ENCODE results near the gene SLX4IP. TPM values are rescaled to one million over a fixed set of nuclear protein-coding genes. Genes with fewer than 3 reads are reported as not detected.

The SLX4IP gene
- total RNA-seq, 5 donors from 2014 or later (not counting 1 experiment from before 2014, with no cell fraction given) = 4.2 to 5.9 (median 5.2) TPM

DNA sequence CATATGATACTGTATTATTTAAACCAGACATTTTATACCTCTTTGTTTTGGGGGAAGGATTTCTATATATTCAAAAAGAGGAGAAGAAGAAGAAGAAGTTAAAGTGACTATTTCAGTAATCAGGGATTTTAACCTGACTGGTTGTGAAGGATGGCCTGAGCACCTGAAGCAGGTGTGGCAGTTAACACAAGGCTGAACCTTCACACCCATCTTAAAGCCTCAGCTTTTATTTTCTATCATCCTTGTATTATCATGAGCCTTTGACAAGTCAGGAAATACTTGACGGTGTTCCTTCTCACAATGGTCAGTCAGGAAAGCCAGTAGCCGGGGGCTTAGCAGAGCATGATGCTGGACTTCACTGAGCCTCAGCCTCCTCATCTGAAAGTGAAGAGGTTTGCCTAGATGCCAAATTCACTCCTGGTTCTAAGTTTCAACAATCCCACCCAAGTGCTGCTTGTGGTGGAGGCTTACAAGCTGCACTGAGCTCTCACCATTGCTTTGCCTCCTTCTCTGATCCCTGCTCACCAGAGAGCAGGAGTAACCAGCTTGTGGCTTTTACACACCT is 121.5 kb downstream of the SLX4IP start:
- Histone ChIP-seq H3K4me3 (ENCODE audit: control insufficient read depth in 1 of 2, extremely low read depth in 1 of 2, low read length in 1 of 2) (no peak overlapping the region), H3K36me3 (ENCODE audit: control insufficient read depth in 2 of 2, extremely low read depth in 1 of 2, insufficient read depth in 1 of 2, low read length in 1 of 2) (peaks cover 0 to 3% of the 10 kb centered on the region in 2 donors), H3K9me3 (no peaks in the 10 kb centered on the region), H3K27ac (ENCODE audit: low read length) (no peak overlapping the region), H3K4me1 (ENCODE audit: control insufficient read depth in 1 of 2, extremely low read depth in 1 of 2, insufficient read depth in 2 of 2, low read length in 2 of 2) (peaks cover 3 to 8% of the 10 kb centered on the region in 2 experiments), H3K27me3 (replicated peaks in 1 of 2; ENCODE audit: control insufficient read depth in 2 of 2, extremely low read depth in 1 of 2, insufficient read depth in 2 of 2, low read length in 1 of 2) (no peaks in the 10 kb centered on the region)
- ChIA-PET CTCF (no interaction called here), POLR2A (interaction anchor here in 1 of 2 donors (0.6 kb wide), 1 partner anchor 477 kb away, joined by 3 read pairs; no protein-coding TSS in a partner anchor)
- Mint-ChIP-seq H3K9me3 (no peaks in the 10 kb centered on the region), H3K36me3 (peaks cover 25% of the 10 kb centered on the region), H3K27ac (no peak overlapping the region), H3K27me3 (no peaks in the 10 kb centered on the region), H3K4me1 (peaks cover 15 to 16% (median 16%) of the 10 kb centered on the region in 3 donors), H3K4me3 (no peak overlapping the region)
- 100% methylated on average over 2 of the region's 2 CpGs for WGBS (ENCODE audit: insufficient coverage)
- DNase-seq = no peak
- no peak for ATAC-seq (replicated peaks in 1 of 4)

DNA sequence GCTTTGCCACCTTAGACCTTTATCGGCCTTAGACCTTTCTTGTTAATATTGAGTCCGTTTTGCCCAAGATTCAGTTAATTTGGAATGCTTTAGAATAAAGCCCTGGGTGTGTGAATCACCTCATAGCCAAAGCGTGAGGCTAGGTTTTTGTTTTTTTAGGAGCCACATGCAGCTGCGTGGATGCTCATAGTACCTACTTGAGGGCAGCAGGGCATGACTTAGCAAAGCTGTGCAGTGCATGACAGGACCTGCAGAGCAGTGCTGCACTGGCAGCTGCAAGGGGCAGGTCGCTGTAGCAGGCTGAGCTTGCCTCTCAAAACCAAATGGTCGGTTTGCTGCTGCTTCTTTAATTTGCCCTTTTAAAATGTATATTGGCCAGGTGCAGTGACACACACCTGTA is 122.6 kb downstream of the SLX4IP start:
- Histone ChIP-seq H3K27me3 (replicated peaks in 1 of 2; ENCODE audit: control insufficient read depth in 2 of 2, extremely low read depth in 1 of 2, insufficient read depth in 2 of 2, low read length in 1 of 2) (no peaks in the 10 kb centered on the region), H3K36me3 (ENCODE audit: control insufficient read depth in 2 of 2, extremely low read depth in 1 of 2, insufficient read depth in 1 of 2, low read length in 1 of 2) (peaks cover 0 to 3% of the 10 kb centered on the region in 2 donors), H3K27ac (ENCODE audit: low read length) (no peak overlapping the region), H3K4me1 (ENCODE audit: control insufficient read depth in 1 of 2, extremely low read depth in 1 of 2, insufficient read depth in 2 of 2, low read length in 2 of 2) (peaks cover 3 to 5% of the 10 kb centered on the region in 2 experiments), H3K4me3 (ENCODE audit: control insufficient read depth in 1 of 2, extremely low read depth in 1 of 2, low read length in 1 of 2) (no peak overlapping the region), H3K9me3 (no peaks in the 10 kb centered on the region)
- ATAC-seq (replicated peaks in 1 of 4) = no peak
- no peaks in the 10 kb centered on the region for H3K9me3 Mint-ChIP-seq
- 97% methylated on average over 6 of the region's 6 CpGs for WGBS (ENCODE audit: insufficient coverage)
- H3K36me3 Mint-ChIP-seq = peaks cover 29% of the 10 kb centered on the region
- DNase-seq = no peak
- no peak overlapping the region for H3K27ac Mint-ChIP-seq
- H3K4me3 Mint-ChIP-seq = no peak overlapping the region
- ChIA-PET CTCF (no interaction called here), POLR2A (no interaction called here)
- H3K4me1 Mint-ChIP-seq = peaks cover 8 to 11% (median 11%) of the 10 kb centered on the region in 3 donors
- no peaks in the 10 kb centered on the region for H3K27me3 Mint-ChIP-seq

DNA sequence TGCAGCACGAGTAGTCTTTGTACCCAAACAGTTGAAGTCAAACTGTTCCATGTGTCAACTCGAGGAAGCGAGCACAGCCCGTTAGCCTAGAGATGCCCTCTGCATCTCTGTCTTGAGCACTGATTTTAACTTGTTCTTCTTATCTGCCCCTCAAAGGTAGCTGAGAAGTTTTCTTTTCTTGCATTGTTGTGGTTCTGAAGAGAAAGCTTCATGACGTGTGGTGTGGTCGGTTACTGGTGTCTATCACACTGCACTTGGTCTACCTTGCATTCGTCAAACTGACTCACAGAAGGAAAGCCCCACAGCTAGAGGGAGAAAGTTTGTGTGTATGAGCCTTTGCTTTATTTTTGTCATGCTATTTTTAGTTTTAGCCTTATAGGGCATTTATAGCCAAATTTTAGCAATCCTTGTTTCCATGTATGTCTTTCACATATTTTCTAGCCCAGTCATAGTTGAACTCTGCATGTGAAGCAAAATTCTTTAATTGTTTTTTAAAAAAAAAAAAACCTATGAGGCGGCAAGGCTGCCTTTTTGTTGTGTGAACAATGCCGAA is 123.6 kb downstream of the SLX4IP start:
- Histone ChIP-seq H3K27me3 (replicated peaks in 1 of 2; ENCODE audit: control insufficient read depth in 2 of 2, extremely low read depth in 1 of 2, insufficient read depth in 2 of 2, low read length in 1 of 2) (no peaks in the 10 kb centered on the region), H3K9me3 (no peaks in the 10 kb centered on the region), H3K36me3 (ENCODE audit: control insufficient read depth in 2 of 2, extremely low read depth in 1 of 2, insufficient read depth in 1 of 2, low read length in 1 of 2) (peaks cover 0 to 3% of the 10 kb centered on the region in 2 donors), H3K27ac (ENCODE audit: low read length) (no peak overlapping the region), H3K4me1 (ENCODE audit: control insufficient read depth in 1 of 2, extremely low read depth in 1 of 2, insufficient read depth in 2 of 2, low read length in 2 of 2) (peaks cover 3 to 5% of the 10 kb centered on the region in 2 experiments), H3K4me3 (ENCODE audit: control insufficient read depth in 1 of 2, extremely low read depth in 1 of 2, low read length in 1 of 2) (no peak overlapping the region)
- H3K36me3 Mint-ChIP-seq = peaks cover 39% of the 10 kb centered on the region
- H3K4me1 Mint-ChIP-seq = peaks cover 13 to 17% (median 15%) of the 10 kb centered on the region in 3 donors
- CTCF ChIA-PET = interaction anchor here in 1 of 2 donors (0.6 kb wide), 1 partner anchor 11 kb away, joined by 8 read pairs; no protein-coding TSS in a partner anchor
- POLR2A ChIA-PET = interaction anchor here in 1 of 2 donors (0.6 kb wide), 1 partner anchor 391 kb away, joined by 10 read pairs; no protein-coding TSS in a partner anchor
- no CpG with 5 or more reads among the region's 9 CpGs for WGBS (ENCODE audit: insufficient coverage)
- peak; percentile 71 to 97 (median 75) for ATAC-seq (replicated peaks in 1 of 4)
- no peak overlapping the region for H3K4me3 Mint-ChIP-seq
- peak overlapping the region in 1 of 2 donors; percentile 54 for H3K27ac Mint-ChIP-seq
- H3K9me3 Mint-ChIP-seq = no peaks in the 10 kb centered on the region
- DNase-seq = peak in 21 of 35 experiments; percentile 2 to 58 (median 12)
- no peaks in the 10 kb centered on the region for H3K27me3 Mint-ChIP-seq

DNA sequence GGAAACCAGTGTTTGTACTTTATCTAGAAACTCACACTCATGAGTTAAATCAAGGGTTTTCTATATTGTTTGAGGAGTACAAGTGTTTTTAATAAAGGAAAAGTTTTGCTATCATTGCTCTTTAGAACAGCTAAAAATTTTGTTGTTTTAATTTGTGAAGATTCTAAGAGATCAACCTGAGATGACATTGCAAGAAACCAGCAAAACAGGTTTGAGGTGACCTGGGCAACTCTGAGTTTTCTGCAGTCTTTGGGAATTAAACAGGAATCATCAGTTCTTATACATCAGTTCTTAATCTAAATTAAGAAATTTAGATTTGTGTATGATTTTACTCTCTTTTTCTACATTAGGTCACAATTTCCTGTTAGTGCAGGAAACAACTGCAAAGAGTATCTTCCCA is 124.2 kb downstream of the SLX4IP start:
- Histone ChIP-seq H3K27me3 (replicated peaks in 1 of 2; ENCODE audit: control insufficient read depth in 2 of 2, extremely low read depth in 1 of 2, insufficient read depth in 2 of 2, low read length in 1 of 2) (no peaks in the 10 kb centered on the region), H3K27ac (ENCODE audit: low read length) (no peak overlapping the region), H3K9me3 (no peaks in the 10 kb centered on the region), H3K4me1 (ENCODE audit: control insufficient read depth in 1 of 2, extremely low read depth in 1 of 2, insufficient read depth in 2 of 2, low read length in 2 of 2) (peaks cover 3 to 5% of the 10 kb centered on the region in 2 experiments), H3K4me3 (ENCODE audit: control insufficient read depth in 1 of 2, extremely low read depth in 1 of 2, low read length in 1 of 2) (no peak overlapping the region), H3K36me3 (ENCODE audit: control insufficient read depth in 2 of 2, extremely low read depth in 1 of 2, insufficient read depth in 1 of 2, low read length in 1 of 2) (peaks cover 0 to 3% of the 10 kb centered on the region in 2 donors)
- peaks cover 41% of the 10 kb centered on the region for H3K36me3 Mint-ChIP-seq
- ChIA-PET POLR2A (interaction anchor here in 1 of 2 donors (0.6 kb wide), 1 partner anchor 390 kb away, joined by 10 read pairs; no protein-coding TSS in a partner anchor), CTCF (no interaction called here)
- no peak for ATAC-seq (replicated peaks in 1 of 4)
- no peak overlapping the region for H3K4me3 Mint-ChIP-seq
- no peak overlapping the region for H3K27ac Mint-ChIP-seq
- no peak for DNase-seq
- H3K9me3 Mint-ChIP-seq = no peaks in the 10 kb centered on the region
- H3K27me3 Mint-ChIP-seq = no peaks in the 10 kb centered on the region
- peaks cover 18 to 23% (median 21%) of the 10 kb centered on the region in 3 donors for H3K4me1 Mint-ChIP-seq

GRCh38 chr20:10560686-10561085 is 125.6 kb downstream of the SLX4IP start:
- Histone ChIP-seq H3K4me1 (ENCODE audit: control insufficient read depth in 1 of 2, extremely low read depth in 1 of 2, insufficient read depth in 2 of 2, low read length in 2 of 2) (peaks cover 3 to 5% of the 10 kb centered on the region in 2 experiments), H3K9me3 (no peaks in the 10 kb centered on the region), H3K36me3 (ENCODE audit: control insufficient read depth in 2 of 2, extremely low read depth in 1 of 2, insufficient read depth in 1 of 2, low read length in 1 of 2) (peaks cover 0 to 3% of the 10 kb centered on the region in 2 donors), H3K27me3 (replicated peaks in 1 of 2; ENCODE audit: control insufficient read depth in 2 of 2, extremely low read depth in 1 of 2, insufficient read depth in 2 of 2, low read length in 1 of 2) (no peaks in the 10 kb centered on the region), H3K27ac (ENCODE audit: low read length) (no peak overlapping the region), H3K4me3 (ENCODE audit: control insufficient read depth in 1 of 2, extremely low read depth in 1 of 2, low read length in 1 of 2) (no peak overlapping the region)
- no peak overlapping the region for H3K27ac Mint-ChIP-seq
- H3K9me3 Mint-ChIP-seq = no peaks in the 10 kb centered on the region
- ATAC-seq (replicated peaks in 1 of 4) (no peak), DNase-seq (no peak)
- peaks cover 44% of the 10 kb centered on the region for H3K36me3 Mint-ChIP-seq
- H3K4me3 Mint-ChIP-seq = no peak overlapping the region
- no CpG with 5 or more reads among the region's 2 CpGs for WGBS (ENCODE audit: insufficient coverage)
- ChIA-PET CTCF (no interaction called here), POLR2A (interaction anchor here in 1 of 2 donors (0.6 kb wide), 1 partner anchor 61 kb away, joined by 7 read pairs; no protein-coding TSS in a partner anchor)
- H3K4me1 Mint-ChIP-seq = peaks cover 18 to 23% (median 21%) of the 10 kb centered on the region in 3 donors
- H3K27me3 Mint-ChIP-seq = no peaks in the 10 kb centered on the region

GRCh38 chr20:10561302-10561701 is 126.2 kb downstream of the SLX4IP start:
- no peak overlapping the region for H3K27ac ChIP-seq (ENCODE audit: low read length)
- H3K36me3 Mint-ChIP-seq = peaks cover 45% of the 10 kb centered on the region
- no peaks in the 10 kb centered on the region for H3K9me3 Mint-ChIP-seq
- no peaks in the 10 kb centered on the region for H3K27me3 Mint-ChIP-seq
- POLR2A ChIA-PET = interaction anchor here in 1 of 2 donors (0.6 kb wide), 1 partner anchor 62 kb away, joined by 7 read pairs; no protein-coding TSS in a partner anchor
- no peak overlapping the region for H3K4me3 ChIP-seq (ENCODE audit: control insufficient read depth in 1 of 2, extremely low read depth in 1 of 2, low read length in 1 of 2)
- H3K27ac Mint-ChIP-seq = no peak overlapping the region
- no peaks in the 10 kb centered on the region for H3K9me3 ChIP-seq
- H3K4me3 Mint-ChIP-seq = no peak overlapping the region
- no peak for DNase-seq
- peaks cover 0 to 3% of the 10 kb centered on the region in 2 donors for H3K36me3 ChIP-seq (ENCODE audit: control insufficient read depth in 2 of 2, extremely low read depth in 1 of 2, insufficient read depth in 1 of 2, low read length in 1 of 2)
- no peak for ATAC-seq (replicated peaks in 1 of 4)
- no peaks in the 10 kb centered on the region for H3K27me3 ChIP-seq (replicated peaks in 1 of 2; ENCODE audit: control insufficient read depth in 2 of 2, extremely low read depth in 1 of 2, insufficient read depth in 2 of 2, low read length in 1 of 2)
- peaks cover 18 to 23% (median 21%) of the 10 kb centered on the region in 3 donors for H3K4me1 Mint-ChIP-seq
- CTCF ChIA-PET = interaction anchor here in 1 of 2 donors (0.6 kb wide), 1 partner anchor 1145 kb away, joined by 5 read pairs; no protein-coding TSS in a partner anchor
- H3K4me1 ChIP-seq (ENCODE audit: control insufficient read depth in 1 of 2, extremely low read depth in 1 of 2, insufficient read depth in 2 of 2, low read length in 2 of 2) = peaks cover 3 to 5% of the 10 kb centered on the region in 2 experiments
